GM18498 (cell line): ENCODE results near the gene RPS21.
"Not testable (repeated sequence)": the region's sequence is repeated elsewhere in the genome, so short reads cannot be mapped to it uniquely, and the experiment has no call there.

Experiments
- ATAC-seq: cut with Tn5 transposase; IDR thresholded peaks from one replicate; pipeline ENCODE4 v1.9.1; 2021; ENCODE audit warnings: mild to moderate bottlenecking, moderate library complexity; ENCODE audit not compliant: unreplicated experiment

Gene RPS21

DNA sequence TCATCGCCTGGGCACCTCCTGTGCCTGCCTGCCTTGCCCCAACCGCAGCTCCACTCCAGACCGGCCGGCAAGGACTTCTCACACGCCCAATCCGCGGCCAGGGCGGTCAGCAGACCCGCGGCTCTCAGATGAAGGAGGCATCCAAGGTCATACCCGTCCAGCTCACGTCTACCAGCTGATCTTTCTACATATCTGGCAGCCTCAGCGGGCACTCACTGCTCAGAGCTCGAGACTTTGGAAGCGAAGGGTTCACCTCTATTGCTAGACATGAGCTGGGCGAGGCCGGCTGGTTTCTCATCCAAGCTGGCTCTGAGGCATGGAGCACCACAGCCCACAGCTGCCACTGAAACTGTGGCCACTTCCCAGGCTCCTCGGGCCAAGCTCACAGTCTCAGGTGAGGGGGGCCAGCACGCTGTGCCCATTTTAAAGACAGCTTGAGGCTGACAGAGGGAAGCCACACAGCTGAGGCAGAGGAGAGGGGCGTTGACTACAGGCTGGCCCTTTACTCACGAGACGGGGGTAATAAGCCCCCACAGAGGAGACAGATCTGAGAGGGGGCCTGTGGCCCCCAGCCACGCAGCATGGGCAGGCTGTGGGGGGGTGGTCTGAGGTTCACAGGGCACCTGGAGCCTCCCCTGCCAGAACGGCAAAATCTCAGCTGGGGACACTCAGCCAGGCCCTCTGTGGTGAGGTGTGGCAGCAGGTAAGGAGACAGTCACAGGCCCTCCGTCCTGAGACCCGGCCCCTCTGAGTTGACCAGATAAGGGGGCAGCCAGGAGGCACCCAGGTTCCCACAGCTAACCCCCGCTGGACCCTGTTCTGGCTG lies 21.8 kb upstream of the RPS21 start:
- no peak for ATAC-seq

DNA sequence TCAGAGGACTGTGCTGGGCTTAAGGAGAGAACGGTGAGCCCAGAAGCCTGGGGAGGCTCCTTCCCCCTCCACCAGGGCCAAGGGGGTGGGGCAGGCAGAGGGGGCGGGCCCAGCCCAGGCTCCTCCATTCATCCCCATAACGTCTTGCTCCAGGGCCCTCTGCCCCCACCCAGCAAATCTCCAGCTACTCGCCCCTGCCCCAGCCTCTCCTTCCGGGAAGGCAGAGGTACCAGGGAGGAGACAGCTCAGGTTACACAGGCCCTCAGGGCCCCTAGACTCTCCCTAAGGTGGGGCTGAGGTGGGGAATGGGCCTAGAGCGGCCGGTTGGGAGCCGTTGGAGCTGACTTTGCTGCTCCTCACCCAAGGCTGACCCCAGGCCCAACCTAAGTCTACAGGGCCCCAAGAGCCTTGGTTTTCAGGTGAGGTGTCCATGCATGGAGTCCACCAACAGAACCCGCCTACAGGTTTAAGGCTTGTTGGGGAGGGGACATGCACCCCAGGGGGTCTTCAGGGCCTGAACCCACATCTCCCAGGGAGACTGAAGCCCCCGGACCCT lies 21.0 kb upstream of the RPS21 start:
- ATAC-seq: no peak

DNA sequence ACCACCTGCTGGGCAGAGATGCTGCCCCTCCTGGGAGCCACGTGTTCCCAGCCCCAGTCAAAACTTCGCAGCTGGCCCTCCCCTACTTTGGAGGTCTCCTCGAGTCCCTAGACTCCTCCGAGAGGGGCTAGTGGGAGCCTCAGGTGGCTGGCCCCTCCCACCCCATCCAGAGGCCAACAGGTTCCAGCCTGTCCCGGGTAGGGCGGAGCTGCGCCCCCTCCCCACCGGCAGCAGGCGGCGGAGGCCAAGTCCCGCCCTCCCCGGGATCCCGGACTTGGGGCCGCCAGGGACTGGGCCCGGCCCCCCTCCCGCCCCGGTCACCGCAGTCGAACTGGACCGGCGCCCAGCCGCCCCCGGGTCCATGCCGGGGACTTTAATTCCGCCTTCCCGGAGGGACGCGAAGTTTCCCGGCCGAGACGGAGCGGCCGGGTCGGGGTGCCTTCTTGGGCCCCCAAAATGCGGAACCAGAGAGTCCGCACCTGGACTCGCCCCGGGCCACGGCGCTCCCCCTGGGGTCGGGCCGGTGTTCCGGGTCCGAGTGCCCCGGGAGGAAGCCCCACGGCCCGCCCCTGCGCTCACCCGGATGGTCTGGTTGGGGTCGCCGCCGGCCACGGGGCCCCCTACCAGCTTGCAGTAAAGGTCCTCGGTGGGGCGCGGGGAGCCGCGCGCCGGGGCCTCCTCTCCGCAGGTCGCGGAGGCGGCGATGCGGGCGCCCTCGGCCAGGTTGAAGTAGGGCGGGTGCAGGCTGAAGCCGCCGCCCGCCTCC lies 20.4 kb upstream of the RPS21 start:
- ATAC-seq: peak; percentile 37

DNA sequence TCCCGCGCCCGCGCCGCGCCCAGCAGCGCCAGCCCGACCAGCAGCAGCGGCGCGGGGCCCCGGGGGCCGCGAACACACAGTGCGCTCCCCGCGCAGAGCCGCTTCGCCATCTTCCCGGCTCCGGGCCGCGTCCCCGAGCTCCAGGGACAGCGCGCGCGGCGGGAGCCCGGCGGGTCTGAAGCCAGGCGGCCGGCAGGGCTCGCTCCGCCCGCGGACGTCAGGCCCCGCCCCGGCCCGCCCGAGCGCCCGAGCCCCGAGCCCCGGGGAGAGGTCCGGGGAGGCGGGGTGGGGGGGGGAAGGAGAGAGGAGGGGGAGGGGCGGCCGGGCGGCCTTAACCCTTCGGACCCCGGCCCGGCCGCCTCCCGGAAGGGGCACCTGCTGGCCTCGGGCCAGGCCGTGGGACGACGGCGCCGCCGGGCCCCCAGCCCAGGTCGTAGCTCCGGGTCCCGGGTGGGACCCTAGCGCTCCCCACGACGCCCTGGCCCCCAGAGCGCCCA lies 19.7 kb upstream of the RPS21 start, which contains the start of gene LAMA5:
Gene LAMA5, minus strand, starts transcription at position 177 of the 497 bp plus-strand sequence. Its CDS starts 67 bp downstream, at position 110.
- peak; percentile 61 for ATAC-seq

DNA sequence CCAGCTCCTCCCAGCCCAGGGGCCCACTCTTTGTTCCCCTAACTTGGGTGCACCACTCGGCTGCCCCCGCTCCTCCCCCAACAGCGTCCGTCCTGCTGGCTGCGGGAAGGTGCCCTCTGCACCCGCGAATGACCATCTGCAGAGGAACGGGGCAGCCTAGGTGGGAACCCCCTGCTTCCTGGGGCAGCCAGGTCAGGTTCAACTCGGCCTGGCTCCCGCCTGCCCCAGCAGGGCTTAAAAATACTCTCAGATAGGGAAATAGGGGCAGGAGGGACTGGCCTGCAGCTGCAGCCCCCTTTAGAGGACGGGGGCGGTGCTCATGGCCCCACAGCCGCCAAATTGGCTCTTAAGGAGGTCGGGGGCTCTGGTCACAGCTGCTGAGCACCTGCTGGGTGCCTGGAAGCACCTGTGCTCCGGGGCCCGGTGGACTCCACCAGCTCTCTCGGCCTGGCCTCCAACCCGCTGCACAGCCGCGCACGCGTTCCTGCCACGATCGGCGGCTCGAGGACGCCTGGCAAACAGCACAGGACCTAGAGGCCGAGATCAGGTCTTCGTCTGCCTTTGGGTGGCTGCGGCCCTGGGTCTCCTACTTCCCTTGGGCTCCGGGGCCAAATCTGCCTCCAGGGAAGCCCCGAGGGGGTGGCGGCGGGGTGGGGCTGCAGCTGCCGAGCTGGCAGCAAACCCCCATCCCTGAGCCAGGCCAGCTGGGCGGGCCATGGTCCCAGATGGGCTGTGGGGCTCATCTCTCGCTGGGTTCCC lies 19.1 kb upstream of the RPS21 start:
- no peak for ATAC-seq

- no peak for ATAC-seq
Measured at GRCh38 chr20:62368392-62368975, 18.4 kb upstream of the RPS21 start.

DNA sequence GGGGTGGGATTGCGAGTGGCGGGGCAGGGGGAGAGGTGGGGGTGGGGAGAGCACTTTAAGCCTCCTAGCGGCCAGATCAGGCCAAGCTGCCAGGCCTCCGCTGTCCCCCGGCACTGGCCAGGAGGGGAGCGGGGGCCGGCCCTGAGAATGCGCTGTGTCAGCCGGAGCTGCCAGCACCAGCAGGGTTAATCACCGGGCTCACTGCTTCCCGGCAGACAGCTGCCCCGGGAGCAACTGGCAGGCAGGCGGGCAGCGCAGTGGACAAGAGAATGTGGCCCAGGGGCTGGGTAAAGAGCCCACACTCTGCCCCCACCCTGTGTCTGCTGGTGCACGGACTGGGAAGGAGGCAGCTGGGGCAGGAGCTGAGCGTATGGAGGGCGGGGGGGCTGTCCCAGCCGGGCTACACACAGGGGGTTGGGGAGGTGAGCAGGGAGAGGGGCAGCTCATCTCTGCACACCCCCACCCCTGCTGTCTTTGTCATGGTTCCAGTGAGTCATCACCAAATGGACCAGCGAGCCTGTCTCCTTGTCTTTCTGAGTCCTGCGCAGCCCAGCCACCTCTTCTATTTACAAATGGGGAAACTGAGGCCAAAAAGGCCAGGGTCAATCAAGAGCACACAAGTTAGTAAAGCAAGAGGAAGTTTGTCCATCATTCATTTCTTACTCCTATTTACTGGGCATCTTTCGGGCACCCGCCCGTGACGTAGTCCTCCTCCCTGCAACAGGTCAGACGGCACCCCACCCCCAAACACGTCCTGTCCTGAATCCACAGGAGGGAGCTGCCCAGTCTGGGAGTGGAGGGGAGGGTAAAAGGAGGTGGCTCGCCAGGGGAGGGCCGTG lies 17.7 kb upstream of the RPS21 start:
- ATAC-seq: no peak

- no peak for ATAC-seq
Measured at GRCh38 chr20:62369815-62370114, 17.1 kb upstream of the RPS21 start.

- no peak for ATAC-seq
Measured at GRCh38 chr20:62370115-62370806, 16.6 kb upstream of the RPS21 start.

DNA sequence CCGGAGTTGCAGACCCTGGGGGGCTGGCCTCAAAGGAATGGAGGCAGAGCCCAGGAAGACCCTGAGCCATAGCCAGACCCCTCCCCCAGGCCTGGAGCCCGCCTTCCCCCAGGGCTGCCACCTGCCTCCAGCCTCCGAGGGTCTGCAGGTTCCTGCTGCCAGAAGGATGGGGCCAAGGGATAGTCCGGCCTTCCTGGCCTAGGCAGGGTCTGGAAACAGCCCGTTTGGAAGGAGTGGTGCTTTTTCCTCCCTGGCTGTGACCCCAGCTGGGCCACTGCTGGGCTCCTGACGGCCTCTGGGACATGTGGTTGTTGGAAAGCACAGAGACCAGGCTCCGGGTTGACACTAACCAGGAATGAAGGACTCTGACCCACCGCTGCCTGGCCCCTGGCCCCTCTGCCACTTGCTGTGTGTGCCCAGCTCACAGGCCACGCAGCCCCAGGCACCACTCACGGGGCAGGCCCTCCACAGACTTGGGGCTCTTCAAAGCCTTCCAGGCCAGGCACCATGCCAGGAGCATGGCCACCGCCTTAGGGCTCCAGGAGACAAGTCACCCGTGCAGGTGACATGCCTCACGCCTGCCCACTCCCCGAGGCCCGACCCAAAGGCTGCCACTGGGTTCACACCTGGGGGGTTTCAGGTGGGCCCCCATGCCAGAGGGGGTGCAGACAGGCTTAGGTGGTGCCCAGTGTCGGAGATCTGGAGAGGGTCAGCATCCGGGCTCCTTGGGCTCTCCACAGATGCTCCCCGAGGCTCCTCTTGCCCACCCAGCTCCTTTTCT lies 15.9 kb upstream of the RPS21 start:
- ATAC-seq: no peak

GRCh38 chr20:62371588-62372041 lies 15.3 kb upstream of the RPS21 start:
- ATAC-seq: no peak

GRCh38 chr20:62372042-62372993 lies 14.6 kb upstream of the RPS21 start:
- ATAC-seq: no peak

DNA sequence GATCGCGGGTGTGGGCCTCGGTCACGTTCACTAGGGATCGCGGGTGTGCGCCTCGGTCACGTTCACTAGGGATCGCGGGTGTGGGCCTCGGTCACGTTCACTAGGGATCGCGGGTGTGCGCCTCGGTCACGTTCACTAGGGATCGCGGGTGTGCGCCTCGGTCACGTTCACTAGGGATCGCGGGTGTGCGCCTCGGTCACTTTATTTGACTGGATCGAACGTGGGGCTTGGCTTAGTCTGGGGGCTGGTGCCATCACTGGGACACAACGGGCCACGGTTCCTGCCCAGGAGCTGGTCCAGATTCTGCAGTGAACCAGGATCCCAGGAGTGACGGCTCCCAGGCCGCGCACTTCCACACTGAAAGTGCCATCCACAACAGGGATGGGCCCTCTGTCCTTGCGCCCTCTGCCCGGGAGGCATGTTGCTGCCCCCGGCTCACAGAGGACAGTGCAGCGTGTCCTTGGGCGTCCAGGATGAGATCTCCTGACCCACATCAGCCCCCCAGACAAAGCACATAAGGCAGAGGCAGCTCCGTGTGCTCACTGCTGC lies 13.2 kb upstream of the RPS21 start:
- not testable (repeated sequence) for ATAC-seq

- ATAC-seq: no peak
Measured at GRCh38 chr20:62374331-62375152, 12.4 kb upstream of the RPS21 start.

DNA sequence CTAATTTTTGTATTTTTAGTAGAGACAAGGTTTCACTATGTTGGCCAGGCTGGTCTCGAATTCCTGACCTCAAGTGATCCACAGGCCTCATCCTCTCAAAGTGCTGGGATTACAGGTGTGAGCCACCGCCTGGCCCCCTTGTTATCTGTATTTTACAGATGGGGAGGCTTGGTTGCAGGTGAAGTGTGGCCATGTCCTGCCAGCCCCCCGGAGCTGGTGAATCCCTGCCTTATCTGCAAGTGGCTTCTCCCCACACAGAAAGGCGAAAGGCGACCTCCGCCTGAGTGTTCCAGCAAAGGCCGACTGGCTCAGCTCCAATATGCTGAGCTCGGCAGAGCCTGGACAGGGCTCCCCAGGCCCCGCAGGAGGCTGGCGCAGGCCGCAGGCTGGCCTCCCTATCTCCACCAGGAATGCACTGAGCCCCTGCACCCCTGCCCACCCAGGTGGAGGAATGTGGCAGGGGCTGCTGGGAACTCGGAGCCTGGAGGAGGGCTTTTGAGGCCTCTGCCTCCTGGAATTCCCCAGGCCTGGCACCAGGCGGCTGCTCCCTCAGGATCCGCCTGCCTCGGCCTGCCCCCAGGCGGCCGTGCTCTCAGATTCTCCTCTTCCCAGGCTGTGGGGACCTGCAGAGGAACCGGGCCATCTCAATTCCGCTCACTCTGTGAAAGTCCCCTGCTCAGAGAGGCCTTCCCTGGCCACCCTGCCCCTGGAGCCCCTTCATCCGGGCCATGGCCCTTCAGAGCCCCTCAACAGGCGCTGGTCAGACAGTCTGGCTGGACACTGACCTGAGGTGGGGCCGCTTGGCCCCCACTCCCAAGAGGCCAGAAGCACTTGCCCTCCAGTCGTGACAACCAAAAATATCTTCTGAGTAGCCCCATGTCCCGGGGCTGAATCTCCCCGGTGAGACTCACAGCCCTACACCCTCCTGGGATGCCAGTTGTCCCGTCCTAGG lies 10.5 kb upstream of the RPS21 start:
- ATAC-seq: no peak
